ENCODE results near the gene LHX8. TPM values are rescaled to one million over a fixed set of nuclear protein-coding genes. Genes with fewer than 3 reads are reported as not detected.

Gene LHX8
- polyA plus RNA-seq, 1 of the 3 experiments (the other 2 are of a cell fraction), result 0.30 TPM

DNA sequence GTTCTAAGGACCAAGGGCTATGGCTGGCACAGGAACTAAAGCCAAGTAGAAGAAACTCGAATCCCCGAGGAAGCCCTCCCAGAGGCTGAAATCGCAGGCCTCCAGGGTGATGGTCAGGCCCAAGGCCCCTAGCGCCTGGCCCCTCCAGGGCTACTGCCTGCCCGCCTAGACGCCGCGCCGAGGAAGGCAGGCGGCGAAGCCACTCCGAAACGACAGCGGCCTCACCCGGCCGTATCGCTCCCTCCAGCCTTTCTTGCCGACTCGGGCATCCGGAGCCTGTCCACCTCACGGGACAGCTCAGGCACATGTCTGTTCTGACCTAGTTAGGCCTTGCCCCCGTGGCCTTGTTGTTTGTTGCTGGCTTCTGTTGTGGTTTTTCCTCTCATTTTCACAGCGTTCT lies 9.7 kb upstream of the LHX8 start:
- Histone ChIP-seq H3K27ac (ENCODE audit: low read depth in 2 of 2, low read length in 1 of 2) (no peak overlapping the region), H3K79me2 (ENCODE audit: insufficient read depth) (no peaks in the 10 kb centered on the region), H3K9me3 (no peaks in the 10 kb centered on the region), H3K27me3 (ENCODE audit: insufficient read depth) (peaks cover 27% of the 10 kb centered on the region), H3K4me3 (ENCODE audit: low read depth in 2 of 2, low read length in 1 of 2) (no peak overlapping the region), H3K4me1 (ENCODE audit: control insufficient read depth in 1 of 2, insufficient read depth in 2 of 2, low read depth in 1 of 2, low read length in 1 of 2) (no peaks in the 10 kb centered on the region), H3K9me2 (no peaks in the 10 kb centered on the region; the same call in 1 of the 2 replicates), H3K4me2 (no peak overlapping the region), H3K9ac (no peak overlapping the region), H4K20me1 (ENCODE audit: insufficient read depth) (no peaks in the 10 kb centered on the region), H3F3A (replicated peaks; ENCODE audit: insufficient read depth) (no peaks in the 10 kb centered on the region), H3K36me3 (replicated peaks in 1 of 2; ENCODE audit: control insufficient read depth in 1 of 2, insufficient read depth in 2 of 2, low read length in 1 of 2) (no peaks in the 10 kb centered on the region), H2AFZ (ENCODE audit: low read depth) (no peak overlapping the region)
- WGBS (ENCODE audit: low lambda C conversion rate), result 68% methylated on average over 3 of the region's 23 CpGs
- ChIA-PET POLR2A (no interaction called here), CTCF (no interaction called here)
- DNase-seq, result no peak
- no peak for TF ChIP-seq NRF1 (IDR thresholded peaks at IDR 0.05; ENCODE audit: low read depth, low read length)
- no peak for TF ChIP-seq TAF1 (IDR thresholded peaks at IDR 0.05; ENCODE audit: borderline replicate concordance, low read depth, low read length)
- TF ChIP-seq CHD2 (IDR thresholded peaks at IDR 0.05; ENCODE audit: low read length, partially characterized antibody), result no peak
- TF ChIP-seq, protein P1, sequence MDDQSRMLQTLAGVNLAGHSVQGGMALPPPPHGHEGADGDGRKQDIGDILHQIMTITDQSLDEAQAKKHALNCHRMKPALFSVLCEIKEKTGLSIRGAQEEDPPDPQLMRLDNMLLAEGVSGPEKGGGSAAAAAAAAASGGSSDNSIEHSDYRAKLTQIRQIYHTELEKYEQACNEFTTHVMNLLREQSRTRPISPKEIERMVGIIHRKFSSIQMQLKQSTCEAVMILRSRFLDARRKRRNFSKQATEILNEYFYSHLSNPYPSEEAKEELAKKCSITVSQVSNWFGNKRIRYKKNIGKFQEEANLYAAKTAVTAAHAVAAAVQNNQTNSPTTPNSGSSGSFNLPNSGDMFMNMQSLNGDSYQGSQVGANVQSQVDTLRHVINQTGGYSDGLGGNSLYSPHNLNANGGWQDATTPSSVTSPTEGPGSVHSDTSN (IDR thresholded peaks at IDR 0.05), result no peak
- TF ChIP-seq, protein P2, sequence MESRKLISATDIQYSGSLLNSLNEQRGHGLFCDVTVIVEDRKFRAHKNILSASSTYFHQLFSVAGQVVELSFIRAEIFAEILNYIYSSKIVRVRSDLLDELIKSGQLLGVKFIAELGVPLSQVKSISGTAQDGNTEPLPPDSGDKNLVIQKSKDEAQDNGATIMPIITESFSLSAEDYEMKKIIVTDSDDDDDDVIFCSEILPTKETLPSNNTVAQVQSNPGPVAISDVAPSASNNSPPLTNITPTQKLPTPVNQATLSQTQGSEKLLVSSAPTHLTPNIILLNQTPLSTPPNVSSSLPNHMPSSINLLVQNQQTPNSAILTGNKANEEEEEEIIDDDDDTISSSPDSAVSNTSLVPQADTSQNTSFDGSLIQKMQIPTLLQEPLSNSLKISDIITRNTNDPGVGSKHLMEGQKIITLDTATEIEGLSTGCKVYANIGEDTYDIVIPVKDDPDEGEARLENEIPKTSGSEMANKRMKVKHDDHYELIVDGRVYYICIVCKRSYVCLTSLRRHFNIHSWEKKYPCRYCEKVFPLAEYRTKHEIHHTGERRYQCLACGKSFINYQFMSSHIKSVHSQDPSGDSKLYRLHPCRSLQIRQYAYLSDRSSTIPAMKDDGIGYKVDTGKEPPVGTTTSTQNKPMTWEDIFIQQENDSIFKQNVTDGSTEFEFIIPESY (IDR thresholded peaks at IDR 0.05; ENCODE audit: borderline replicate concordance, low read depth), result no peak
- TF ChIP-seq ELF1 (IDR thresholded peaks at IDR 0.05), result no peak
- TF ChIP-seq YY1 (IDR thresholded peaks at IDR 0.05; ENCODE audit: low read depth), result no peak
- TF ChIP-seq MXI1 (IDR thresholded peaks at IDR 0.05; ENCODE audit: low read depth, low read length), result no peak
- TF ChIP-seq RFX5 (IDR thresholded peaks at IDR 0.05; ENCODE audit: low read length), result no peak
- no peak for TF ChIP-seq RAD21 (IDR thresholded peaks at IDR 0.05; ENCODE audit: low read length)
- no peak for TF ChIP-seq EP300 (IDR thresholded peaks at IDR 0.05; ENCODE audit: borderline replicate concordance in 1 of 2, low read depth in 1 of 2, low read length in 1 of 2)
- no peak for TF ChIP-seq GATA2 (CRISPR knock-in tag; IDR thresholded peaks at IDR 0.05)
- TF ChIP-seq TEAD4 (IDR thresholded peaks at IDR 0.05; ENCODE audit: borderline replicate concordance, insufficient read depth), result no peak
- no peak for TF ChIP-seq JUND (IDR thresholded peaks at IDR 0.05)
- TF ChIP-seq POLR2AphosphoS5 (IDR thresholded peaks at IDR 0.05; ENCODE audit: low read depth, low read length), result no peak
- TF ChIP-seq FOXJ3 (CRISPR knock-in tag; IDR thresholded peaks at IDR 0.05), result no peak
- no peak for TF ChIP-seq SMC3 (IDR thresholded peaks at IDR 0.05; ENCODE audit: low read depth, low read length)
- TF ChIP-seq, protein P3, sequence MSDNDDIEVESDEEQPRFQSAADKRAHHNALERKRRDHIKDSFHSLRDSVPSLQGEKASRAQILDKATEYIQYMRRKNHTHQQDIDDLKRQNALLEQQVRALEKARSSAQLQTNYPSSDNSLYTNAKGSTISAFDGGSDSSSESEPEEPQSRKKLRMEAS (IDR thresholded peaks at IDR 0.05; ENCODE audit: low read depth), result no peak
- TF ChIP-seq FOSL2 (IDR thresholded peaks at IDR 0.05; ENCODE audit: borderline replicate concordance, low read depth), result no peak
